ENCODE data around the gene MYT1.

- TF ChIP-seq ZNF232 (CRISPR knock-in tag; IDR thresholded peaks at IDR 0.05) (no peak), MXD4 (CRISPR knock-in tag; IDR thresholded peaks at IDR 0.05; ENCODE audit: borderline replicate concordance) (no peak), HMGXB4 (CRISPR knock-in tag; IDR thresholded peaks at IDR 0.05) (no peak), CTCF (IDR thresholded peaks at IDR 0.05) (no peak), USF1 (CRISPR knock-in tag; IDR thresholded peaks at IDR 0.05) (no peak), SP1 (CRISPR knock-in tag; conservative IDR thresholded peaks at IDR 0.05) (no peak), MAX (CRISPR knock-in tag; IDR thresholded peaks at IDR 0.05) (no peak), E2F5 (CRISPR knock-in tag; IDR thresholded peaks at IDR 0.05) (no peak), RELA (CRISPR knock-in tag; IDR thresholded peaks at IDR 0.05; ENCODE audit: borderline replicate concordance) (no peak), TCF7 (CRISPR knock-in tag; IDR thresholded peaks at IDR 0.05; ENCODE audit: low read depth) (no peak), ATF2 (CRISPR knock-in tag; IDR thresholded peaks at IDR 0.05; ENCODE audit: borderline replicate concordance, low read depth) (no peak)
Measured at GRCh38 chr20:64269604-64270411, 105.6 kb downstream of the MYT1 start.
